GM12878 (cell line): ENCODE data around the gene SLC25A33. TPM values are rescaled to one million over a fixed set of nuclear protein-coding genes. Genes with fewer than 3 reads are reported as not detected.

Experiments
- ATAC-seq: fragments of 200-7000 bp; cut with Tn5 transposase; 3 replicates; pipeline ENCODE4 v1.9.1; 2020; ENCODE audit warnings: mild to moderate bottlenecking, moderate library complexity
- BruUV-seq: library from RNA; stranded (reverse); fragments of 400-500 nt; replicated peaks from 2 replicates; lab custom pipeline; 2021; lab: Mats Ljungman, UMichigan
- CTCF ChIA-PET: fragments of 300-600 bp; sonication (Branson Sonifier 250); formaldehyde crosslinking; extraction: SDS; loops from one replicate; lab custom pipeline; 2021; ENCODE audit warnings: inconsistent platforms; lab: Yijun Ruan, JAX
- POLR2A ChIA-PET: fragments of 350-600 bp; formaldehyde crosslinking; extraction: SDS; loops from one replicate; lab custom pipeline; 2021; ENCODE audit warnings: inconsistent platforms; lab: Charles Lee
- RAD21 ChIA-PET: fragments of 300-600 bp; sonication (Branson Sonifier 250); formaldehyde crosslinking; loops from one replicate; lab custom pipeline; 2023; ENCODE audit warnings: antibody characterized with exemption; ENCODE audit not compliant: unreplicated experiment; lab: Charles Lee
- SMC1A ChIA-PET: fragments of 300-600 bp; sonication (Branson Sonifier 250); formaldehyde crosslinking; loops from one replicate; lab custom pipeline; 2023; ENCODE audit not compliant: unreplicated experiment, uncharacterized antibody; lab: Charles Lee
- DNase-seq: peaks from one replicate; pipeline ENCODE4 v3.0.0-alpha.2; 2011; ENCODE audit warnings: low read depth, low spot score
- FAIRE-seq: peaks from 3 replicates; lab custom pipeline; 2011; peaks lifted over from hg19 to GRCh38; lab: Jason Lieb, UNC
- H2AFZ ChIP-seq: 2 replicates; pipeline ENCODE4 v1.6.0; 2011; ENCODE audit warnings: low read depth, low read length, control low read depth; ENCODE audit not compliant: control insufficient read depth
- H3K27ac ChIP-seq: 2 replicates; pipeline ENCODE4 v1.5.1; 2011; ENCODE audit warnings: control low read depth; ENCODE audit not compliant: control insufficient read depth, insufficient read depth
- H3K27me3 ChIP-seq, 2 experiments: replicated peaks in 1 of 2; 2 replicates each; pipeline versions ENCODE4 v1.6.0 to v1.6.1; 2011; ENCODE audit warnings: low read length in 1 of 2; ENCODE audit not compliant: control insufficient read depth in 2 of 2, insufficient read depth in 2 of 2
- H3K36me3 ChIP-seq, 2 experiments: 2 replicates each; pipeline ENCODE4 v1.5.1; 2011; ENCODE audit warnings: low read length in 1 of 2; ENCODE audit not compliant: control insufficient read depth in 2 of 2, insufficient read depth in 2 of 2
- H3K4me1 ChIP-seq: 2 replicates; pipeline ENCODE4 v1.6.1; 2011; ENCODE audit warnings: mild to moderate bottlenecking, low read length, moderate library complexity, mixed read lengths; ENCODE audit not compliant: control insufficient read depth, insufficient read depth
- H3K4me2 ChIP-seq: 2 replicates; pipeline ENCODE4 v1.6.0; 2011; ENCODE audit warnings: control low read depth; ENCODE audit not compliant: control insufficient read depth, insufficient read depth
- H3K4me3 ChIP-seq: fragments of 200-600 bp; sonication (generic); 2 replicates; pipeline ENCODE4 v1.5.1; 2016
- H3K79me2 ChIP-seq: 2 replicates; pipeline ENCODE4 v1.6.0; 2011; ENCODE audit warnings: low read length; ENCODE audit not compliant: control insufficient read depth, insufficient read depth
- H3K9ac ChIP-seq: 2 replicates; pipeline ENCODE4 v1.8.0; 2011; ENCODE audit warnings: low read length, control low read depth, mixed read lengths; ENCODE audit not compliant: control insufficient read depth, insufficient read depth
- H3K9me3 ChIP-seq: replicated peaks from 3 replicates; pipeline ENCODE4 v1.5.1; 2011; ENCODE audit warnings: mild to moderate bottlenecking, low read length; ENCODE audit not compliant: control insufficient read depth, insufficient read depth
- H4K20me1 ChIP-seq: 2 replicates; pipeline ENCODE4 v1.6.0; 2011; ENCODE audit not compliant: control insufficient read depth, insufficient read depth
- BACH1 ChIP-seq: fragments of 450-650 bp; IDR thresholded peaks from 2 replicates; pipeline ENCODE4 v1.6.1; 2017; ENCODE audit warnings: mild to moderate bottlenecking, borderline replicate concordance
- EED ChIP-seq: sonication (generic); IDR thresholded peaks from 2 replicates; pipeline ENCODE4 v1.6.1; 2016; ENCODE audit warnings: antibody characterized with exemption, low read depth
- GATAD2B ChIP-seq: fragments of 450-650 bp; conservative IDR thresholded peaks from 2 replicates; pipeline ENCODE4 v1.6.1; 2017; ENCODE audit warnings: low read depth, mild to moderate bottlenecking, moderate library complexity
- HDAC6 ChIP-seq: fragments of 200-600 bp; sonication (generic); IDR thresholded peaks from one replicate; pipeline ENCODE4 v1.8.0; 2017; ENCODE audit warnings: antibody characterized with exemption; ENCODE audit not compliant: unreplicated experiment
- IKZF2 ChIP-seq, 2 experiments: fragments of 450-650 bp; IDR thresholded peaks; 2 replicates each; pipeline ENCODE4 v1.6.1; 2017; ENCODE audit warnings: mild to moderate bottlenecking in 2 of 2, moderate library complexity in 2 of 2
- POLR2A ChIP-seq: IDR thresholded peaks from 2 replicates; pipeline ENCODE4 v1.6.1; 2011; ENCODE audit warnings: low read depth, mild to moderate bottlenecking, low read length
- SMARCA5 ChIP-seq: fragments of 450-650 bp; IDR thresholded peaks from 2 replicates; pipeline ENCODE4 v1.6.1; 2017; ENCODE audit warnings: mild to moderate bottlenecking
- SMC3 ChIP-seq: IDR thresholded peaks from 2 replicates; pipeline ENCODE4 v1.6.1; 2011; ENCODE audit warnings: low read length, improper control_type of control experiment, borderline replicate concordance
- SRF ChIP-seq, 2 experiments: IDR thresholded peaks; 2 replicates each; pipeline ENCODE4 v1.6.1; 2011; ENCODE audit warnings: low read depth in 2 of 2, low read length in 2 of 2, mild to moderate bottlenecking in 1 of 2, moderate library complexity in 1 of 2
- TARDBP ChIP-seq: IDR thresholded peaks from 2 replicates; pipeline ENCODE4 v1.6.1; 2016; ENCODE audit warnings: borderline replicate concordance
- YY1 ChIP-seq: IDR thresholded peaks from 2 replicates; pipeline ENCODE4 v1.6.1; 2011; ENCODE audit warnings: low read depth, mild to moderate bottlenecking, low read length
- ZNF217 ChIP-seq: fragments of 450-650 bp; IDR thresholded peaks from 2 replicates; pipeline ENCODE4 v1.6.1; 2017; ENCODE audit warnings: antibody characterized with exemption, mild to moderate bottlenecking
- WGBS: methylation state at CpG from one replicate; pipeline ENCODE4 v1.1.6; 2016; ENCODE audit warnings: low lambda C conversion rate; ENCODE audit not compliant: insufficient replicate concordance, insufficient coverage; ENCODE audit errors: missing lambda C conversion rate; 5-methylcytosine and 5-hydroxymethylcytosine counted together
- in situ Hi-C: fragments of 300-500 bp; cut with MboI; formaldehyde crosslinking; loops from 9 replicates; pipeline ENCODE4 v1.14.3; 2018; ENCODE audit warnings: mixed read lengths
- intact Hi-C: fragments of 100-400 bp; cut with micrococcal nuclease; formaldehyde crosslinking; loops from one replicate; pipeline ENCODE4 v1.14.2; 2022; ENCODE audit not compliant: unreplicated experiment
- polyA plus RNA-seq, 11 experiments: library from polyadenylated mRNA; depleted of rRNA in 4 of 11; unstranded in 6 of 11; stranded (reverse) in 5 of 11; fragments of >200 nt; fragmentation: Nextera tagmentation in 4 of 11; fragmentation: Illumina TruSeq in 1 of 11; extraction: Ambion mirVana in 4 of 11; extraction: Trizol in 1 of 11; gene quantifications; 1 replicate in 1 of 11; 2 replicates in 10 of 11; pipeline versions ENCODE4 v1.2.1 to v1.2.3, GENCODE V29; 2011 to 2016; ENCODE audit warnings: inconsistent platforms in 2 of 11, missing spikeins in 2 of 11, low read depth in 1 of 11
- total RNA-seq, 4 experiments: library from RNA; depleted of rRNA in 3 of 4; stranded (reverse); fragments of >200 nt in 3 of 4; fragmentation: Illumina TruSeq in 1 of 4; extraction: Trizol in 1 of 4; gene quantifications; 2 replicates each; pipeline versions ENCODE4 v1.2.1 to v1.2.3, GENCODE V29; 2013 to 2021
- TF ChIP-seq, protein P1 (sequence below): fragments of 450-650 bp; IDR thresholded peaks from 2 replicates; pipeline ENCODE4 v1.6.1; 2017; ENCODE audit warnings: antibody characterized with exemption, mild to moderate bottlenecking, moderate library complexity
- TF ChIP-seq, protein P2 (sequence below): fragments of 450-650 bp; IDR thresholded peaks from 2 replicates; pipeline ENCODE4 v1.6.1; 2016; ENCODE audit warnings: mild to moderate bottlenecking

The SLC25A33 gene
- total and polyA plus RNA-seq, 10 of the 15 experiments (the other 5 are each of a cell fraction or from before 2014, with no cell fraction given) = 1.7 to 11.2 (median 8.4) TPM

DNA sequence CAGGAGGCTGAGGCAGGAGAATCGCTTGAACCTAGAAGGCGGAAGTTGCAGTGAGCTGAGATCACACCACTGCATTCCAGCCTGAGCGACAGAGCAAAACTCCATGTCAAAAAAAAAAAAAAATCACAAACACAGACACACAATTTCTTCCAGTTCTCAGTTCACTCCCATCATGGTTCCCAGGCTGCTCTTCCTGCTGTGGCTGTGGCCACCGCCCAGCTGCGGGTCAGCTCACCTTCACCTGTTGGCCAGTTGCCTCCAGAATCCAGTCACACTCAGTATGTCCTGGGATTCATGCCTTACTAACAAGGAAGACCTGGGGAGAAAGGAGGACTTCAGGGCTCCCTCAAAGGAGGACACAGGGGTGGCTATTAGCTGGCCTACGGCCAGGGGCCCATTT is 45.9 kb upstream of the SLC25A33 start (continued):
- no peak for TF ChIP-seq EED
- TF ChIP-seq HDAC6 = no peak
- TF ChIP-seq, protein P1, sequence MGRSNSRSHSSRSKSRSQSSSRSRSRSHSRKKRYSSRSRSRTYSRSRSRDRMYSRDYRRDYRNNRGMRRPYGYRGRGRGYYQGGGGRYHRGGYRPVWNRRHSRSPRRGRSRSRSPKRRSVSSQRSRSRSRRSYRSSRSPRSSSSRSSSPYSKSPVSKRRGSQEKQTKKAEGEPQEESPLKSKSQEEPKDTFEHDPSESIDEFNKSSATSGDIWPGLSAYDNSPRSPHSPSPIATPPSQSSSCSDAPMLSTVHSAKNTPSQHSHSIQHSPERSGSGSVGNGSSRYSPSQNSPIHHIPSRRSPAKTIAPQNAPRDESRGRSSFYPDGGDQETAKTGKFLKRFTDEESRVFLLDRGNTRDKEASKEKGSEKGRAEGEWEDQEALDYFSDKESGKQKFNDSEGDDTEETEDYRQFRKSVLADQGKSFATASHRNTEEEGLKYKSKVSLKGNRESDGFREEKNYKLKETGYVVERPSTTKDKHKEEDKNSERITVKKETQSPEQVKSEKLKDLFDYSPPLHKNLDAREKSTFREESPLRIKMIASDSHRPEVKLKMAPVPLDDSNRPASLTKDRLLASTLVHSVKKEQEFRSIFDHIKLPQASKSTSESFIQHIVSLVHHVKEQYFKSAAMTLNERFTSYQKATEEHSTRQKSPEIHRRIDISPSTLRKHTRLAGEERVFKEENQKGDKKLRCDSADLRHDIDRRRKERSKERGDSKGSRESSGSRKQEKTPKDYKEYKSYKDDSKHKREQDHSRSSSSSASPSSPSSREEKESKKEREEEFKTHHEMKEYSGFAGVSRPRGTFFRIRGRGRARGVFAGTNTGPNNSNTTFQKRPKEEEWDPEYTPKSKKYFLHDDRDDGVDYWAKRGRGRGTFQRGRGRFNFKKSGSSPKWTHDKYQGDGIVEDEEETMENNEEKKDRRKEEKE = no peak
- no peak for TF ChIP-seq TARDBP
- no peak for TF ChIP-seq IKZF2 (IDR thresholded peaks at IDR 0.05)

DNA sequence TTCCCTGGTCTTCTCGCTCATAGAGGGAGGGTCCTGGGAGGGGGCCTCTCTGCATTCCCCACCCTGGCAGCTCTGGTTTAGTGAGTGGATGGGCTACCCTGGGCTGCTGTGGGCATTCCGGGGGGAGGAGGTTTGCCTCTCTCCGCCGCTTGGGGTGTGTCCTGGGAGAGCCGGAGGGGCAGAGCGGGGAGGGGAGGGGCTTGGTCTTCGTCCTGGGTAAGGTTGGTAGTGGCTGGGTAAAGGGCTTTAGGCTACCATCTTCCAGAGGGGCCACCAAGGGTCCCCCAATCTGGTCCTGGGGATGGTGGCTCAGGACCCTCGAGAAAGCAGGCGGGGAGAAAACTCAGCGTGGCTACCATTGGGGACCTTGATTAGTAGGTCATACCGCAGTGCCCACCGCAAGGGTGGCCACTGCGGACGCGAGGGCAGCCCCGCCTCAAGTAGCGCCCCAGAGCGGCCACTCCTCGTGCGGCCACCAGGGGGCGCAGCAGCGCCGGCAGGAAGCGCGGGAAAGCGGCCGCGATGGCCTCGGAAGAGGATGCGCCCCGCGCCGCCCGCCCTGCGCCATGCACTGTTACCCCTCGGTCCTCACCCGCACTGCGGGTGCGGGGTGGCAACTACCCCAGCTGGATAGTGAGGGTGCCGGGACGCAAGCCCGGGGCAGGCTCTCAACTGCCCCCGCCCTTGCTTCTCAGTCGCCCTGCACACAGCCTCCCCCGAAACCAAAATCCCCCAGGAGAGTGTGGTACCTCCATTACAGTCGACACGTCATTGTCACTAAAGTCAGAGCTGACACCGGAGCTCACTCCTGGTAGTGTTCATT is 44.1 kb upstream of the SLC25A33 start:
- Histone ChIP-seq H3K27me3 (no peaks in the 10 kb centered on the region), H2AFZ (peak overlapping the region; percentile 55), H3K79me2 (no peaks in the 10 kb centered on the region), H3K9ac (no peak overlapping the region), H3K4me1 (peaks cover 10% of the 10 kb centered on the region; the same call in 1 of the 2 replicates), H3K27ac (no peak overlapping the region), H3K36me3 (no peaks in the 10 kb centered on the region), H3K9me3 (no peaks in the 10 kb centered on the region), H3K4me3 (peak overlapping the region; percentile 5; the same call in 1 of the 2 replicates), H3K4me2 (peak overlapping the region; percentile 89), H4K20me1 (no peaks in the 10 kb centered on the region)
- 6% methylated on average over 41 of the region's 48 CpGs for WGBS
- ATAC-seq (peak; percentile 92), DNase-seq (no peak), FAIRE-seq (no peak)
- ChIA-PET RAD21 (interaction anchor here (0.7 to 5.7 kb wide), 6 partner anchors 62 to 227 kb away, joined by 3 to 44 read pairs (median 4); no protein-coding TSS in a partner anchor), SMC1A (interaction anchor here (0.6 to 6.6 kb wide), 14 partner anchors 20 to 213 kb away, joined by 3 to 63 read pairs (median 4); partner anchors contain the start of gene TMEM201), POLR2A (interaction anchor here (0.6 kb wide), 1 partner anchor 442 kb away, joined by 4 read pairs; no protein-coding TSS in a partner anchor), CTCF (interaction anchor here (0.6 to 6.1 kb wide), 28 partner anchors 19 to 484 kb away, joined by 3 to 52 read pairs (median 3); no protein-coding TSS in a partner anchor)
- intact Hi-C loops = loop anchor here (1.0 to 10.0 kb wide), 2 partner anchors 78 to 370 kb away; no protein-coding TSS in a partner anchor
- no TSS peak for BruUV-seq
- in situ Hi-C loops = loop anchor here (5.0 kb wide), 1 partner anchor 208 kb away; no protein-coding TSS in a partner anchor
- TF ChIP-seq SMC3 (peak; percentile 82), SRF (IDR thresholded peaks at IDR 0.05; ENCODE audit: low read depth in 2 of 2, low read length in 2 of 2) (no peak), ZNF217 (0 out of 2 replicates have a peak, but pooled peaks have one; percentile 21), POLR2A (peak; percentile 35; the same call in 1 of the 2 replicates), YY1 (peak; percentile 79), SMARCA5 (peak; percentile 82), GATAD2B (peak; percentile 84), BACH1 (0 out of 2 replicates have a peak, but pooled peaks have one; percentile 13)
- TF ChIP-seq, protein P2, sequence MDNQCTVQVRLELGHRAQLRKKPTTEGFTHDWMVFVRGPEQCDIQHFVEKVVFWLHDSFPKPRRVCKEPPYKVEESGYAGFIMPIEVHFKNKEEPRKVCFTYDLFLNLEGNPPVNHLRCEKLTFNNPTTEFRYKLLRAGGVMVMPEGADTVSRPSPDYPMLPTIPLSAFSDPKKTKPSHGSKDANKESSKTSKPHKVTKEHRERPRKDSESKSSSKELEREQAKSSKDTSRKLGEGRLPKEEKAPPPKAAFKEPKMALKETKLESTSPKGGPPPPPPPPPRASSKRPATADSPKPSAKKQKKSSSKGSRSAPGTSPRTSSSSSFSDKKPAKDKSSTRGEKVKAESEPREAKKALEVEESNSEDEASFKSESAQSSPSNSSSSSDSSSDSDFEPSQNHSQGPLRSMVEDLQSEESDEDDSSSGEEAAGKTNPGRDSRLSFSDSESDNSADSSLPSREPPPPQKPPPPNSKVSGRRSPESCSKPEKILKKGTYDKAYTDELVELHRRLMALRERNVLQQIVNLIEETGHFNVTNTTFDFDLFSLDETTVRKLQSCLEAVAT = peak; percentile 61; the same call in 1 of the 2 replicates
